ENCODE data around the gene ADARB2. TPM values are rescaled to one million over a fixed set of nuclear protein-coding genes. Genes with fewer than 3 reads are reported as not detected.
A peak's percentile ranks its signal among the peaks of the same experiment; 100 is the strongest.

ADARB2 gene
- polyA plus RNA-seq, 6 donors from 2014 or later, result 0.10 to 0.12 TPM; not detected in 4

GRCh38 chr10:1498746-1499358, 238.5 kb downstream of the ADARB2 start:
- Mint-ChIP-seq H3K36me3 (no peaks in the 10 kb centered on the region), H3K4me3 (no peak overlapping the region), H3K27me3 (no peaks in the 10 kb centered on the region), H3K4me1 (no peaks in the 10 kb centered on the region), H3K27ac (no peak overlapping the region), H3K9me3 (peaks cover 0 to 2% (median 0%) of the 10 kb centered on the region in 7 donors)
- ATAC-seq (ENCODE audit: low read depth in 2 of 2) (no peak), DNase-seq (no peak)

GRCh38 chr10:1495915-1496517, 241.3 kb downstream of the ADARB2 start:
- H3K4me1 Mint-ChIP-seq, result peaks cover 8 to 13% (median 10%) of the 10 kb centered on the region in 3 donors
- no peak overlapping the region for H3K4me3 Mint-ChIP-seq
- no peak overlapping the region for H3K27ac Mint-ChIP-seq
- H3K36me3 Mint-ChIP-seq, result no peaks in the 10 kb centered on the region
- DNase-seq (no peak), ATAC-seq (ENCODE audit: low read depth in 2 of 2) (no peak)
- H3K9me3 Mint-ChIP-seq, result no peaks in the 10 kb centered on the region
- no peaks in the 10 kb centered on the region for H3K27me3 Mint-ChIP-seq

- no peaks in the 10 kb centered on the region for H3K36me3 Mint-ChIP-seq
- H3K27me3 Mint-ChIP-seq, result no peaks in the 10 kb centered on the region
- DNase-seq, result no peak
- no peak for ATAC-seq (ENCODE audit: low read depth in 2 of 2)
- peak overlapping the region in 3 of 6 donors; percentile 65 to 72 (median 69) for H3K27ac Mint-ChIP-seq
- peaks cover 28 to 36% (median 30%) of the 10 kb centered on the region in 3 donors for H3K4me1 Mint-ChIP-seq
- no peaks in the 10 kb centered on the region for H3K9me3 Mint-ChIP-seq
- H3K4me3 Mint-ChIP-seq, result no peak overlapping the region
These were observed 244.7 kb downstream of the ADARB2 start for GRCh38 chr10:1492641-1493040.

- DNase-seq (peak; percentile 46), ATAC-seq (ENCODE audit: low read depth in 2 of 2) (peak; percentile 31 to 33)
- Mint-ChIP-seq H3K27ac (peak overlapping the region in 5 of 6 donors; percentile 6 to 91 (median 68)), H3K4me3 (peak overlapping the region in 7 of 8 donors; percentile 0 to 52 (median 17)), H3K9me3 (no peaks in the 10 kb centered on the region), H3K27me3 (no peaks in the 10 kb centered on the region), H3K36me3 (no peaks in the 10 kb centered on the region), H3K4me1 (peaks cover 35 to 42% (median 36%) of the 10 kb centered on the region in 3 donors)
These were observed 245.4 kb downstream of the ADARB2 start for GRCh38 chr10:1491901-1492300.

DNA sequence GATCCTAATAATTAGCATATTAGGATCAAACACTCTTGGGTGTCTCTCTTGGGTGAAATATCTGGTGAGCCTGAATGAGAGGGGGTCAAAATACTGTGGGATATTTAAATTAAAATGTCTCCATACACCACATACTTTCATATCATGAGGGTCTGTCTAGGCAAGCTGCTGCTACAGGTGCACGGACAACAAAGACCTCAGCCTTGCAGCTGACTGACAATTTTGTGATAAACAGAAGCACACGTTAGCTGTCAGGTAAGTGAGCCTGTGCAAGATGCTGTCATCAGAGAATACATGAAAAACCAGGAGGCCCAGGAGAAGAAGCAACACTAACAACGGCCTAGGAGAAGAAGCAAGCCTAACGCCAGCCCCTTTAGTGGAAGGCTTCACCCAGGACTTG, 247.5 kb downstream of the ADARB2 start:
- Mint-ChIP-seq H3K9me3 (no peaks in the 10 kb centered on the region), H3K36me3 (no peaks in the 10 kb centered on the region), H3K4me3 (peak overlapping the region in 6 of 8 donors; percentile 59 to 81 (median 74)), H3K27ac (peak overlapping the region; percentile 64 to 95 (median 90)), H3K4me1 (peaks cover 45 to 54% (median 53%) of the 10 kb centered on the region in 3 donors), H3K27me3 (peaks cover 0 to 4% (median 0%) of the 10 kb centered on the region in 3 donors)
- DNase-seq (no peak), ATAC-seq (ENCODE audit: low read depth in 2 of 2) (no peak)

DNA sequence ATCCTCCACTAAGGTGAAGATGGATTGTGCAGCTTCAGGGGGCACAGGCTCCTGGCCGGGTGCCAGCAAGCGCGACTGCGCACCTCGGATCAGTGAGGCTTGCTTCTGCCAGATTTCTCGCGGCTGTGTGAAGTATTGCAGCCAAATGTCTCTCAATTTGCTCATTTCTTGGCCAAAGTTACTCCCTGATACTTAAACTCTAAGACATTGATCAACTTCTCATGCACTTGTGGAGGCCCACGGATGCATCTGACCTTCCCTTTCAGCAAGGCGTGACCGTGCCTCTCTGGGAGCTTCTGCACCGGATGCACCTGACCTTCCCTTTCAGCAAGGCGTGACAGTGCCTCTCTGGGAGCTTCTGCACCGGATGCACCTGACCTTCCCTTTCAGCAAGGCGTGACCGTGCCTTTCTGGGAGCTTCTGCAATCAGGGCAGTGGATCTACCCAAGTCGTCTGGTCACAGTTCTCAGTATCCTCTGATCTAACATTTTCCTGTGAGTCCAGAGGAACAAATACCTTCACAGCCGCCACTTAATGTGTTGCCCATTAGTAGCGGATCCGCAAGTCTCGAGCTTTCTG, 248.3 kb downstream of the ADARB2 start:
- ATAC-seq (ENCODE audit: low read depth in 2 of 2), result peak; percentile 92 to 93
- H3K27ac Mint-ChIP-seq, result peak overlapping the region; percentile 64 to 95 (median 90)
- no peaks in the 10 kb centered on the region for H3K9me3 Mint-ChIP-seq
- H3K27me3 Mint-ChIP-seq, result peaks cover 0 to 9% (median 5%) of the 10 kb centered on the region in 3 donors
- H3K4me1 Mint-ChIP-seq, result peaks cover 52 to 60% (median 53%) of the 10 kb centered on the region in 3 donors
- H3K36me3 Mint-ChIP-seq, result no peaks in the 10 kb centered on the region
- H3K4me3 Mint-ChIP-seq, result peak overlapping the region; percentile 56 to 84 (median 74)
- DNase-seq, result peak; percentile 85

- peak overlapping the region in 3 of 8 donors; percentile 36 to 68 (median 36) for H3K4me3 Mint-ChIP-seq
- no peak for ATAC-seq (ENCODE audit: low read depth in 2 of 2)
- DNase-seq, result no peak
- peaks cover 0 to 9% (median 8%) of the 10 kb centered on the region in 3 donors for H3K27me3 Mint-ChIP-seq
- H3K4me1 Mint-ChIP-seq, result peaks cover 55 to 60% (median 56%) of the 10 kb centered on the region in 3 donors
- peak overlapping the region in 4 of 6 donors; percentile 0 to 85 (median 24) for H3K27ac Mint-ChIP-seq
- no peaks in the 10 kb centered on the region for H3K9me3 Mint-ChIP-seq
- H3K36me3 Mint-ChIP-seq, result no peaks in the 10 kb centered on the region
These were observed 250.3 kb downstream of the ADARB2 start for GRCh38 chr10:1486841-1487687.

DNA sequence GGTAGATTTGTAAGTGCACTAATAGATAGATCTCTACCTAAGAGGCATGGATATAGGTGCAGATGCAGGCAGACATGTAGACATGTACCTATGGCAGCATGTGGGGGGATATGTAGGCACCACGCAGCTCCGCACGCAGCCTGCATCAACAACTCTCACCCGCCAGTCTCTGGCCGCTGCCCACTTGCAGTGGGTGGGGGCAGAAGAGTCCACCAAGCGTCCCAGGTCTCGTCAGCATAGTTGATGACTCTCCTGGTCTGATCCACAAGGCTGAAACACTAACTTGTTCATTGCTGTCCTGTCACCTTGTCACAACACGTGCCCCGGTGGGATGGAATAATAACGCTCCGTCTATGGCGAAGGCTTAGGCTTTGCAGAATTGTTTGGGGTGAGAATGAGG, 252.0 kb downstream of the ADARB2 start:
- Mint-ChIP-seq H3K27me3 (peaks cover 0 to 10% (median 9%) of the 10 kb centered on the region in 3 donors), H3K27ac (peak overlapping the region in 1 of 6 donors; percentile 6), H3K9me3 (peaks cover 0 to 2% (median 0%) of the 10 kb centered on the region in 7 donors), H3K4me1 (peaks cover 50 to 56% (median 52%) of the 10 kb centered on the region in 3 donors), H3K4me3 (no peak overlapping the region), H3K36me3 (no peaks in the 10 kb centered on the region)
- DNase-seq (no peak), ATAC-seq (ENCODE audit: low read depth in 2 of 2) (no peak)

DNA sequence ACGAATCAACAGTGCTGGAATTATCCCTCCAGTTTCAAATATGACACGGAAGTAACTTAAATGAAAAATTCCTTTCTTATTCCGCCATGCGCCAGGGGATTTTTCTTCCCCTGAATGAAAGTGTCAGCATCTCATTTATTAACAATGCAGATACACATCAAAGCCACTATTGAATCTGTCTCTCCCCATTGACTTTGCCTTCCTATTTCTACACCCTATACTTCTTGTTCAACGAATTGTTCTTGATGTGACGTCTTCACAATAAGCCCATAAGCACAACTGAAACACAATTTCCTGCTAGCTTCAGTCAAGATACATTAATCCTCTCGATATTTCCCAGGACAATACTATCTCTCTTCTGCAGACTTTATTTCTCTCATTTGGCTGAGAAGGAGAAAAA, 253.5 kb downstream of the ADARB2 start:
- ATAC-seq (ENCODE audit: low read depth in 2 of 2) (no peak), DNase-seq (no peak)
- H3K4me1 Mint-ChIP-seq, result peaks cover 39 to 49% (median 40%) of the 10 kb centered on the region in 3 donors
- H3K9me3 Mint-ChIP-seq, result peaks cover 0 to 2% (median 0%) of the 10 kb centered on the region in 7 donors
- H3K27me3 Mint-ChIP-seq, result peaks cover 0 to 10% (median 9%) of the 10 kb centered on the region in 3 donors
- H3K27ac Mint-ChIP-seq, result no peak overlapping the region
- H3K4me3 Mint-ChIP-seq, result peak overlapping the region in 2 of 8 donors; percentile 2 to 37
- H3K36me3 Mint-ChIP-seq, result no peaks in the 10 kb centered on the region

- Mint-ChIP-seq H3K27ac (no peak overlapping the region), H3K4me3 (peak overlapping the region in 1 of 8 donors; percentile 1), H3K36me3 (peaks cover 0 to 5% of the 10 kb centered on the region in 2 donors), H3K9me3 (peaks cover 0 to 4% (median 0%) of the 10 kb centered on the region in 7 donors), H3K27me3 (peaks cover 0 to 10% (median 9%) of the 10 kb centered on the region in 3 donors), H3K4me1 (peaks cover 33 to 43% (median 34%) of the 10 kb centered on the region in 3 donors)
- no peak for DNase-seq
- no peak for ATAC-seq (ENCODE audit: low read depth in 2 of 2)
These were observed 254.1 kb downstream of the ADARB2 start for GRCh38 chr10:1483246-1483645.

- Mint-ChIP-seq H3K4me1 (peaks cover 21 to 36% (median 30%) of the 10 kb centered on the region in 3 donors), H3K27ac (peak overlapping the region in 1 of 6 donors; percentile 27), H3K36me3 (peaks cover 0 to 8% of the 10 kb centered on the region in 2 donors), H3K27me3 (peaks cover 9 to 17% (median 16%) of the 10 kb centered on the region in 3 donors), H3K9me3 (peaks cover 0 to 5% (median 0%) of the 10 kb centered on the region in 7 donors), H3K4me3 (no peak overlapping the region)
- ATAC-seq (ENCODE audit: low read depth in 2 of 2) (no peak), DNase-seq (no peak)
These were observed 259.7 kb downstream of the ADARB2 start for GRCh38 chr10:1477578-1477977.

- H3K27ac Mint-ChIP-seq, result no peak overlapping the region
- peaks cover 21 to 31% (median 26%) of the 10 kb centered on the region in 3 donors for H3K4me1 Mint-ChIP-seq
- H3K4me3 Mint-ChIP-seq, result peak overlapping the region in 1 of 8 donors; percentile 1
- no peak for DNase-seq
- peaks cover 0 to 5% (median 0%) of the 10 kb centered on the region in 7 donors for H3K9me3 Mint-ChIP-seq
- H3K36me3 Mint-ChIP-seq, result peaks cover 0 to 8% of the 10 kb centered on the region in 2 donors
- peaks cover 9 to 16% (median 12%) of the 10 kb centered on the region in 3 donors for H3K27me3 Mint-ChIP-seq
- no peak for ATAC-seq (ENCODE audit: low read depth in 2 of 2)
These were observed 260.9 kb downstream of the ADARB2 start for GRCh38 chr10:1476455-1476803.
